ENCODE results near the gene PNPLA5. TPM values are rescaled to one million over a fixed set of nuclear protein-coding genes. Genes with fewer than 3 reads are reported as not detected.

The PNPLA5 gene
- polyA plus RNA-seq, 3 donors = not detected

GRCh38 chr22:43888740-43889139, 3.1 kb downstream of the PNPLA5 start:
- WGBS (ENCODE audit: insufficient coverage) = 88% methylated on average over 3 of the region's 4 CpGs
- H3K9ac ChIP-seq (ENCODE audit: insufficient read depth, low read length, poor library complexity, severe bottlenecking) = no peak overlapping the region
- peaks cover 0 to 3% (median 0%) of the 10 kb centered on the region in 7 donors for H3K9me3 Mint-ChIP-seq
- no peak overlapping the region for H3K4me2 ChIP-seq (replicated peaks; ENCODE audit: extremely low read depth, low read length, poor library complexity, severe bottlenecking)
- no peak overlapping the region for H3K4me3 Mint-ChIP-seq
- no peak overlapping the region for H2AFZ ChIP-seq (ENCODE audit: insufficient read depth, low read depth, low read length, poor library complexity, severe bottlenecking)
- H3K27ac ChIP-seq (ENCODE audit: low read depth in 1 of 2, low read length in 2 of 2) = no peak overlapping the region
- no peaks in the 10 kb centered on the region for H3K9me3 ChIP-seq (replicated peaks in 1 of 2; ENCODE audit: control insufficient read depth in 1 of 2, insufficient read depth in 1 of 2, low read length in 2 of 2)
- no peaks in the 10 kb centered on the region for H3K36me3 Mint-ChIP-seq
- H3K36me3 ChIP-seq (replicated peaks in 1 of 2; ENCODE audit: control insufficient read depth in 1 of 2, insufficient read depth in 2 of 2, low read length in 2 of 2) = no peaks in the 10 kb centered on the region
- peaks cover 4 to 35% of the 10 kb centered on the region in 2 donors for H3K27me3 ChIP-seq (ENCODE audit: control insufficient read depth in 2 of 2, insufficient read depth in 2 of 2, low read length in 2 of 2)
- H3K4me1 ChIP-seq (ENCODE audit: control insufficient read depth in 1 of 2, insufficient read depth in 2 of 2, low read length in 2 of 2) = no peaks in the 10 kb centered on the region
- TF ChIP-seq CTCF (IDR thresholded peaks at IDR 0.05) = no peak
- intact Hi-C loops (cut with micrococcal nuclease) = no loop called here
- no peak overlapping the region for H3K27ac Mint-ChIP-seq
- DNase-seq = no peak
- H4K20me1 ChIP-seq (ENCODE audit: insufficient read depth, low read length) = no peaks in the 10 kb centered on the region
- H3K79me2 ChIP-seq (ENCODE audit: insufficient read depth, low read length) = no peaks in the 10 kb centered on the region
- H3K4me1 Mint-ChIP-seq = no peaks in the 10 kb centered on the region
- peaks cover 38 to 52% (median 41%) of the 10 kb centered on the region in 3 donors for H3K27me3 Mint-ChIP-seq (ENCODE audit: low read depth in 3 of 3)
- no peak overlapping the region for H3K4me3 ChIP-seq (replicated peaks in 1 of 3; ENCODE audit: low read depth in 2 of 3, low read length in 3 of 3)

- peaks cover 2 to 24% of the 10 kb centered on the region in 2 donors for H3K27me3 ChIP-seq (ENCODE audit: control insufficient read depth in 2 of 2, insufficient read depth in 2 of 2, low read length in 2 of 2)
- peaks cover 26 to 41% (median 29%) of the 10 kb centered on the region in 3 donors for H3K27me3 Mint-ChIP-seq (ENCODE audit: low read depth in 3 of 3)
- H3K9me3 ChIP-seq (replicated peaks in 1 of 2; ENCODE audit: control insufficient read depth in 1 of 2, insufficient read depth in 1 of 2, low read length in 2 of 2) = no peaks in the 10 kb centered on the region
- H3K9me3 Mint-ChIP-seq = peaks cover 0 to 3% (median 0%) of the 10 kb centered on the region in 7 donors
- H3K4me2 ChIP-seq (replicated peaks; ENCODE audit: extremely low read depth, low read length, poor library complexity, severe bottlenecking) = no peak overlapping the region
- no peak overlapping the region for H3K27ac ChIP-seq (ENCODE audit: low read depth in 1 of 2, low read length in 2 of 2)
- H3K4me3 Mint-ChIP-seq = no peak overlapping the region
- H3K4me1 Mint-ChIP-seq = no peaks in the 10 kb centered on the region
- no peak for TF ChIP-seq CTCF (IDR thresholded peaks at IDR 0.05)
- H3K36me3 ChIP-seq (replicated peaks in 1 of 2; ENCODE audit: control insufficient read depth in 1 of 2, insufficient read depth in 2 of 2, low read length in 2 of 2) = no peaks in the 10 kb centered on the region
- DNase-seq = no peak
- H3K4me1 ChIP-seq (ENCODE audit: control insufficient read depth in 1 of 2, insufficient read depth in 2 of 2, low read length in 2 of 2) = no peaks in the 10 kb centered on the region
- no peak overlapping the region for H3K27ac Mint-ChIP-seq
- H3K4me3 ChIP-seq (replicated peaks in 1 of 3; ENCODE audit: low read depth in 2 of 3, low read length in 3 of 3) = no peak overlapping the region
- H3K79me2 ChIP-seq (ENCODE audit: insufficient read depth, low read length) = no peaks in the 10 kb centered on the region
- no peaks in the 10 kb centered on the region for H3K36me3 Mint-ChIP-seq
- intact Hi-C loops (cut with micrococcal nuclease) = no loop called here
- no peaks in the 10 kb centered on the region for H4K20me1 ChIP-seq (ENCODE audit: insufficient read depth, low read length)
- no peak overlapping the region for H2AFZ ChIP-seq (ENCODE audit: insufficient read depth, low read depth, low read length, poor library complexity, severe bottlenecking)
- H3K9ac ChIP-seq (ENCODE audit: insufficient read depth, low read length, poor library complexity, severe bottlenecking) = no peak overlapping the region
- WGBS (ENCODE audit: insufficient coverage) = 65% methylated on average over 2 of the region's 4 CpGs
Observed at GRCh38 chr22:43887391-43887790, 4.4 kb downstream of the PNPLA5 start.

Data from CD14-positive monocyte (primary cell).